Activated effector memory CD4-positive, alpha-beta T cell treated with anti-CD3 and anti-CD28 coated beads, Interleukin-2, amount 50 U/mL, for 16 hours (primary cell): Measurements from ENCODE around the gene DNM3.
"Not testable (repeated sequence)": the region's sequence is repeated elsewhere in the genome, so short reads cannot be mapped to it uniquely, and the experiment has no call there.

Experiments used
- DNase-seq: peaks from one replicate; pipeline ENCODE4 v3.0.0-alpha.2; 2020

Gene DNM3

DNA sequence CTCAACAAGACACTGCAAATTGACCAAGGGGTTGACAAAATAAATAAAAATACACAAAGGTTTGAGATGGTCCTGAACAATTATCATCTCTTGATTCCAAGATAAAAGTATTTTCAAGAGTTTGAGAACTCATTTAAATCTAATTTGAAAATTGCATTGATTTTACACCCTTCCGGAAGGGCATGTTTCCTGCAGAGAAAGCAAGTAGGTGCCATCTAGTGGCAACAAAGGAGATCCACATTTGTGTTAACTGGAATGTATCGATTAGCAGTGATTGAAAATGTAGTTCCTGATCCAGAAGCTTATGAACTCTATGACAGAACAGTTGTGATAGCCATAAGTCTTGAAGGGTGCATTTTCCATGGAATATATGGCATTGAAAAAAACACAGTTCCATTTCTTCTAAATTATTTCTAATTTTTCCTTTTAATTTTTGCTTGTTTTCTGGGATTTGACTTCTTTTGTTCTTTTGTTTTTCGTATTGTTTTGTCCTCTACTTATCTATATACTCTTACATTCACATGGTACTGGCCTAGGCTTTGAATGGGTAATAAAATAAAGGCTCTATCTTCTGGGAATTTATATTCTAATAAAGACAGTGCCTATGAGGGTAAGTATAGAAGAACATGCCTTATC, 143.7 kb downstream of the DNM3 start:
- DNase-seq, result no peak

DNA sequence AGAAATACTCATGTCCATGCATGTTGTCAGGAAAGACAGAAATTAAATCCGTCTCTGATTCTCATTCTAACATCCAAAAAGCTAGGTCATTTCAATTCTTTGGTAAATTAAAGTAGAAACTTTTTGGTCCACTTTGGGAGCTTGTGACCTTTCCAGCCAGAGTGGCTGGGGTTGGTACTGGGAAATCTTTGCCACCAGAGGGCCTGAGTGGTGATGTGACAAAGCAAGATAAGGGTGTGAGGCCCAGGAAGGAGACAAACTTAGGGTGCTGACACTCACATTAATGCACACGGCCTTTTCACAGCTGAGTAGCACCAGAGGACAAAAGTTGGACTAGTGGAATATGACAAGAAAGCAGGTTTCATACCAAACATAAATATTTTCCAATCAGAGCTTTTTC, 144.3 kb downstream of the DNM3 start:
- no peak for DNase-seq

DNA sequence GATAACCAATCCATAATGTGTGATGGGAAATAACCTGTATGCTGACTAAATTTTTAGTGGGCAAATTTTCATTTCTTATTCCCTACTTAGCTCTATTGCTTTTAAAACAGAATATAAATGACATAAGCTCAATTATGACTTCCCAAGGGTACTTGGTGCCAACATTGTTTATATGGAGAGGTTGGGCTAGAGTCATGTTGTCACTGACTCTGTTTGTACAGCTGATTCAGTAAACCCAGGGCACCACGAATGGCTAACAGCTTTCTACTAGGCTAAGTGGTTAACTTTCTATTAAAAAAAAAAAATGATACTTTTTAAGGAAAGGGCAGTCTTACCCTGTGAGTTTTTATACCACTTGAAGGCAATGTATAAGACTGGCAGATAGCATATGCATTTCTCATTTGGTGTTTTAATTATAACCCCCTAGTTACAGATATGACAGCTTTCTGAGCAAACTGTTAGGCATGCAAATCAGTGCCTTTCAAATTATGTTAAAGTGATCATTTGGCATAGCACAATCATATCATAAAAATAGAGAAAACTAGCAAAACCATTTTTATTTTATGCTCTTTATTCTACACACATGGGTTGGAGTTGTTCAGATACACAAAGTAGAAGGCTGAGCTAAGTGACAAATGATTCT, 147.1 kb downstream of the DNM3 start:
- no peak for DNase-seq

DNA sequence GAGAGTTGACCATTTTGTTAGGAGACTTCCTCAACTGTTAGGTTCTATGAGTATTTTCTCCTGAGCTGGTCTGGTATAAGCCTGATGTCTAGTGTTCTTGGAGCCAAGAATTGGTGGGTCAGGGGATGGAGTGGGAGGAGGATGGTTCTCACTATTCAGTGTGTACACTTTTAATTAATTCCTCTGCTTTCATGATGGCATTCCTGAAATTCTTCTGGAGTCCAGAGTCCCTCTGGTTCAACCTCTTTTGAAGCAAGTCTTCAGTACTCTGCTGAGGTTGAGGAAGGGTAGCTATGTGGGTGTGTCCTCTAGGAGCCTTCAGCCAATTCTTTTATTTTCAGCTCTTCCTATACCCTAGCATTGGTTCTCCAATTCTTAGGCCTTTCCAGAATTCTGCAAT, 149.1 kb downstream of the DNM3 start:
- DNase-seq, result no peak

DNA sequence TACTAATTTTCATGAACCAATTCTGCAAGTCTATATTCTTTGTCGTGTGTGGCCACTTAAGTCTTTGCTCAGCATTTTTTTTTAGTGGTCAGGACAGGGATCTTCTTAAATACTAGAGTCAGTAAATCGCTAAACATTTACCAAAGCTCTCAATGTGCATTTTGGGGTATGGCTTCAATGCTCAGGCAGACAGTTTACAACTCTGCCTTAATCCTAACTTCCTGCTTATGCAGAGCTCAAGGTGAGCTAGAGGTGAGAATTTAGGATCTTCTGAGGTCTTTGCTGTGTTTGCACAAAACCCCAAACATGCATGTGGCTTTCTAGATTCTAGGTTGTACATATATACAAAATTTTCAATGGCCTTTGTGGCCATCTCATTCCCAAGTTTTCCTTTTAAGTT, 153.0 kb downstream of the DNM3 start:
- no peak for DNase-seq

DNA sequence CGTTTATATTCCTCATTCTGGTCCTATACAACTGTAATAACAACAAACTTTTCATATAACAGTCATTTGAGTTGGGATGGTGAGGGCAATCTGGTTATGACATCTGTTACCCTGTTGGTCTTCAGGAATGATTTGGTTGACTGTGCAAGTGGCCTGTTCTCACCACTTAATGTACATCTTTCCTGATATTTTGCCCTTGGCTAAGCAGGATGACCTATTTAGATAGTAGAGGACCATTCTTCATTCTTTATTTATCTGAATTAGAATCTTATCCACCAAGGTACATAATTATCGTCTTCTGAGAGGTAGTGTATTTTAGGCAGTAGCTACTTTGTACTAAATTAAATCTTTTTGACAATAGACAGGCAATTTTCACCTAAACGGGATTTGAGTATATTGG, 154.3 kb downstream of the DNM3 start:
- no peak for DNase-seq

DNA sequence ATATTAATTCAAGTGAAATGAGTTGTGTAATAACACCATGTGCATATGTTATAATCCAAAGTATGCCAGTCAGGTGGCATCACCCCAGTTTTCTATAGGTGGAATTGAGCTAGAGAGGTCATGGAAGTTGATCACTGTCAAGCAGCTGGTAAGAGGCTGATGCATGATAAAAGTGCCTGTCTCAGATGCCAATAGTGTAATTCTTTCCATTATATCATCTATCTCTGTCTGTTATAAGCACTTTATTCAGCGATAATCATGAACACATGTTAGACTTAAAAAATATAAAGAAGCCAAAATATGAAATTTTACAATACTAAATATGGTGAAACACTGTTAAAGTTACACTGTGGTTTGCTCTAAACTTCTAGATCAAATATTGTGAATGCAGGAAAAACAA, 156.6 kb downstream of the DNM3 start:
- no peak for DNase-seq

DNA sequence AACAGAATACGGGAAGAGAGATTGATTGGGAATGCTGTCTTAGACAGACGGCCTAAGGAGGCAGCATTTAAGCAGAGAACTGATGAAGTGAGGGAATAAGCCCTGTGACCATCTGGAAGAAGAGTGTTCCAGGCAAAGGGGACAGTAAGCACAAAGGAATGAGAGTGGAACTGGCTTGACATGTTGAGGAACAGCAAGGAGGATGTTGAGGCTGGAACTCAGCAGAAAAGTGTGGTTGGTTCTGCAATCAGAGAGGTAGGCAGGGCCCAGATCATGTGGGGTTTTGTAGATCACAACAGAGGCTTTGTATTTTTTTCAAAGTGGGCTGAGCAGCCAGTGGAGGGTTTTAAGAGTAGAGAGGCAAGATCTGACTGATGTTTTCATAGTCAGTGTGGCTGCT, 157.4 kb downstream of the DNM3 start:
- no peak for DNase-seq

DNA sequence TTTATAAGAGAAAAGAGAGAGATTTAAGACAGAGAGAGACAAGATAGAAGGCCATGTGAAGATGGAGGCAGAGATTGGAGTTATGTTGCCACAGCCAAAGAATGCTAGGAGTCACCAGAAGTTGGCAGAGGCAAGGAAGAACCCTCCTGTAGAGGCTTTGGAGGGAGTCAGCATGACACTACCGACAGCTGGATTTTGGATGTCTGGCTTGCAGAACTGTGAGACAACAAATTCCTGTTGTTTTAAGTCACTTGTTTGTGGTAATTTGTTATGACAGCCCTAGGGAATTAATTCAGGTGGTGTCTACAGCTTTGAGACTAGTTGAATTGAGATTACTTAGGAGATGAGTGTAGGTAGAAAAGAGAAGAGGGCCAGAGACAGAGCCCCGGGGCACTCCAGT, 158.5 kb downstream of the DNM3 start:
- no peak for DNase-seq

DNA sequence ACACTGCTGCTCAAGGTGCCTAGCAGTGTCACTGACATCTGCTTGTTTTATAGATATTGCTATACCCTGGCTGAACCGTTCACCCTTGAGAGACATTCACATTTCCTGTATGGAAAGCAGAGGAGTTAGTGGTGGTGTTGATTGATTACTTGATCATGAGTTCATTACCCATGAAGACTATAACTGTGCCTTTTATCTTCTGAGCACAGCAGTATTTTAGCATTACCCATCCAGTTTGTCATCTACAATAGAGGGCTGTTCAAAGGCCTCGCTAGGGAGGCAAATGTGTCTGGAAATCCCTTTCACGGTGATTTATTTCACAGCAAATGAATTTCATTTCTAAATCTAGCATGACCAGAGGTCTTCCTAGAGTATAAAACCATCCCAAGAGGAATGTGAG, 160.0 kb downstream of the DNM3 start:
- no peak for DNase-seq

DNA sequence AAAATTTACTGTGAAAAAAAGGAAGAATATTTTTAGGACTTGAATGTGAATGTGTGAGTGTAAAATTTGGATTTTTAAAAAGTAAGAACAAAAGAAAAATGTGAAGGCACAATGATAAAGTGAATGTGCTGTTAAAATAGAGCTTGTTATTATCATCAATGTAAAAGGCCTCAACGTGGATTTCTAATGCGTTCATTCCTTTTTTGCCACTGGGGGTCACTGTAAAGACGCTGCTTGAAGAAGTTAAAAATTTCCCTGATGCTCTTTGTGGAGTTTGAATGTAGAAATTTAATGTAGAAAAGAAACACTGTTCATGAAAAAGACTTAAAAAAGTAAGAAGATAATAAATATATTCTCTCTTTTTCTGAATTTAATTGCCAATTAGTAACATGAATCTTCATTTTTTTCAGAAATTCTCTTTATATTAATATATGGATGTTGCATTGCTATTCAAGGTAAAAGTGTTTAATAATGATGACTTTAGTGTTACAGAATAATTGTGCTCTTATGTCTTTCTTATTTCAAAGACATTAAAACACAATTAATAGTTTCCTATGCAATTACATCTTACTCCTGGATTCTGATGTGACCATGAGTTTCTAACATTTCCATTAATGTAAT, 161.5 kb downstream of the DNM3 start:
- peak; percentile 61 for DNase-seq

DNA sequence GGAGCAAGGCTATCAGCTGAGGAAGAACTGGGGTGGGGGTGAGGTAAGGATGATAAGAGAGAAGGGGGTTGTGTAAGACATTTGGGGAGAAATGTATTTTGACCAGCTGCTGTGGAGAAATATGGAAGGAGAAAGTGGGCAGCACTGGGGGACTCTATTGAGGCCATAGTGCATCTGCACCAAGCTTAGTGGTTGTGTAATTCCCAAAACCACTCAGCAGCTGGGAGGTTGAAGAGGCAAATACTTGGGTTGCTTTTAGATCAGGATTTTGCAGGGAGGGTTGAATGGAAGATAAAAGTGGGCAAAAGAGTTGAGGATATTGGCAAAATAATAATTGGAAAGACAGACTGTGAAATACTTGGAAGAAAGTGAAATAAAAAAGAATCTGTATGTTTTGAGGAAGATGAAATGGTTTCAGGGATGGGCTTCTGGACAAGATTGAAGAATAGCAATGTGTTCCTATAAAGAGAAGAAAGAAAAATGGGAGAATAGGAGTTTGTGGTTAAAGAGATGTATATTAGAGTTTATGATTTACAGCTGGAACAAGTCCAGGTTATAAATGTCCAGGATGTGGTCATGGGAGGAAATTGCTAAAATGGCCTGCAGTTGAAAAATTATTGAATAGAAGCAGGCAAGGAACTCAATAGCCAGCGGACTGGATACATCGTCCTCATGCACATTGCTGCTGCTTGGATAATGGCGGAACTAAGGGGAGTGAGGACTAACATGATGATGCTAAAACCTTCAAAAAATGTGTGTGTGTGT, 162.7 kb downstream of the DNM3 start:
- DNase-seq, result no peak

DNA sequence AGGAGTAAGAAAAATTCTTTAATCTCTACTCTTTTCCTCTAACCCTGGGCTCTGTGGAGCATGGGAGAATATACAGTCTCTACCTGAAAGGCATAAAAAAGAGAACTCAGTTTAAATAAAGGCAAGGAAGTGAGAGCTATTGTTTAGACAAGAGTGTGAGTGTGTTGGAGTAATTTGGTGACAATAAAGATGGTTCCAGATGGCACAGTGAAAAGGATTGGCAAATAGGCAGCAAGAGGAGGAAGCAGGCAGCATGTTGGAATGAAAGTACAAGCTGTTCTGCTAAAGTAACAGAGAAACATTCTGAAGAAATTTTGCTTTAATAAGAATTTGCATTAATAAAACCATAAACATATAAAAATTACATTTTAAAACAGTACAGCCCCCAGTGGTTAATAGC, 163.4 kb downstream of the DNM3 start:
- no peak for DNase-seq

DNA sequence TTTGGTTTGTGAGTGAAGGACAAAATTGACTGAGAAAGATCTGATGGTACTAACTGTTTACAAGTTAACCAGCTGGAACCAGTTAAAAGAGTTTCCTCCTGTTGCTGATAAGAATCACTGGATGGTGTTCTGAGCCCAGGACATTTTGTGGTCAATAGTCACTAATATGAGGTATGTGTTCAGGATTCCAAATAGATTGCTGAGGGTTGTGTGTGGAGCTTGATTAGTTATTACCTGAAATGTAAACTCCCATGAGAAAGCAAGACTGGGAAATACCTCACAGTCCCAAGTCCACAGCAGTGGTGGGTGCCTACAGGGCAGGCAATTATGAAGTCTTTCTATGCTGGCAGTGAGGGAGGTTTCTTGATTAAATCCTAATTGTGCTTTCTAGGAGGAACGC, 164.6 kb downstream of the DNM3 start:
- DNase-seq, result no peak

DNA sequence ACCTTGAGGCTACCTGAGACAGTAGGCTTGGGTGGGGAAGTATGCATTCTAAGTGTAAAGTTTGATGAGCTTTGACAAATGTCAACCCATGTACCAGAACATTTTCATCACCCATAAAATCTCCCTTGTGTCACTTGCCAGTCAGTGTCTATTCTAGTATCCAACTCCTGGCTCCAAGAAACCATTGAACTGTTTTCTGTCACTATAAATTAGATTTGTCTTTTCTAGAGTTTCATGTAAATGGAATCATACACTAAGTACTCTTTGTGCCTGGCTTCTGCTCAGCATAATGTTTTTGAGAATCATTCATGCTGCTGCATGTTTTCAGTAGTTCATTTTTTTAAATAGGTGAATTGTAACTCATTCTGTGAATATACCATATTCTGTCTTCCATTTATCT, 165.4 kb downstream of the DNM3 start:
- no peak for DNase-seq

DNA sequence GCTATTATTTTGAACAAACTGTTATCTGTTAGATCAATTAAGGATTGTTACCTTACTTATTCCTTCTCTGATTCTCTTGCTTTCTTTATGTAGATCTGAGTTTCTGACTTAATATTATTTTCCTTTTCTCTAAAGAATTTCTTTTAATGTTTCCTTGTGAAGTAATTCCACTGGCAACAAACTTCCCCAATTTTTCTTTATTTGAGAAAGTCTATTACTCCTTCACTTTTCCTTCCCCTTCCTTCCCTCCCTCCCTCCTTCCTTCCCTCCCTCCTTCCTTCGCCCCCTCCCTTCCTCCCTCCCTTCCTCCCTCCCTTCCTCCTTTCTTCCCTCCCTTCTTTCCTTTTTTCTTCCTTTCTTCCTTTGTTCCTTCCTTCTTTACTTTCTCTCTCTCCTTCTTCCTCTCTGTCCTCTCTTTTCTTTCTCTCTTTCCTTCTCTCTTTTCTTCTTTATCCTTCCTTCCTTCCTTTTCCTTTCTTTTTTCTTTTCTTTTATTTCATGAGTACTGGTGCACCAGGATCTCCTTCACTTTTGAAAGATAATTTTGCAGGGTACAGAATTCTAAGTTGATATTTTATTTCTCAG, 177.5 kb downstream of the DNM3 start:
- no peak for DNase-seq

DNA sequence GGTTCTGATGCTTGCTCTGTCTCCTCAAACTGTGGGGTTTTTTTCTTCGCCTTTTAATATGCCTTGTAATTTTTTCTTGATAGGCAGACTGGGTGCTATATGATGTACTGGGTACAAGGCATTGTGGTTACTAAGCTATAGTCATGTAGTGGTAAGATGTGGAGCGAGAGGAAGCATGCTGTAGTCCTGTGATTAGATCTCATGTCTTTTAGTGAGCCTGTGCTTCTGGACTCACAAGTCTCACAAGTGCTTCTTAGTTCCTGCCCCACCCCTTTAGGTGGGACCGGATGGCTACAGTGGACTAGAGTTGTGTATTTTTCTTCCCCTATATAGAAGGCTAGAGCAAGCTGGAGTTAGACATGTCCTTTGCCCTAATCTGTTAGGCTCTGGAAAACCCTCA, 178.7 kb downstream of the DNM3 start:
- DNase-seq, result no peak

DNA sequence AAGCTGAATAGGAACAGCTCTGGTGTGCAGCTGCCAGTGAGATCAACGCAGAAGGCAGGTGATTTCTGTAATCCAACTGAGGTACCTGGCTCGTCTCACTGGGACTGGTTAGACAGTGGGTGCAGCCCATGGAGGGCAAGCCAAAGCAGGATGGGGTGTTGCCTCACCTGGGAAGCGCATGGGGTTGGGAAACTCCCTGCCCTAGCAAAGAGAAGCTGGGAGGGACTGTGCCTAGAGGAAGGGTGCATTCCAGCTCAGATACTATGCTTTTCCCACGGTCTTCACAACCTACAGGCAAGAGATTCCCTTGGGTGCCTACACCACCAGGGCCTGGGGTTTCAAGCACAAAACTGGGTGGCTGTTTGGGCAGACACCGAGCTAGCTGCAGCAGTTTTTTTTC, 183.2 kb downstream of the DNM3 start:
- no peak for DNase-seq

DNA sequence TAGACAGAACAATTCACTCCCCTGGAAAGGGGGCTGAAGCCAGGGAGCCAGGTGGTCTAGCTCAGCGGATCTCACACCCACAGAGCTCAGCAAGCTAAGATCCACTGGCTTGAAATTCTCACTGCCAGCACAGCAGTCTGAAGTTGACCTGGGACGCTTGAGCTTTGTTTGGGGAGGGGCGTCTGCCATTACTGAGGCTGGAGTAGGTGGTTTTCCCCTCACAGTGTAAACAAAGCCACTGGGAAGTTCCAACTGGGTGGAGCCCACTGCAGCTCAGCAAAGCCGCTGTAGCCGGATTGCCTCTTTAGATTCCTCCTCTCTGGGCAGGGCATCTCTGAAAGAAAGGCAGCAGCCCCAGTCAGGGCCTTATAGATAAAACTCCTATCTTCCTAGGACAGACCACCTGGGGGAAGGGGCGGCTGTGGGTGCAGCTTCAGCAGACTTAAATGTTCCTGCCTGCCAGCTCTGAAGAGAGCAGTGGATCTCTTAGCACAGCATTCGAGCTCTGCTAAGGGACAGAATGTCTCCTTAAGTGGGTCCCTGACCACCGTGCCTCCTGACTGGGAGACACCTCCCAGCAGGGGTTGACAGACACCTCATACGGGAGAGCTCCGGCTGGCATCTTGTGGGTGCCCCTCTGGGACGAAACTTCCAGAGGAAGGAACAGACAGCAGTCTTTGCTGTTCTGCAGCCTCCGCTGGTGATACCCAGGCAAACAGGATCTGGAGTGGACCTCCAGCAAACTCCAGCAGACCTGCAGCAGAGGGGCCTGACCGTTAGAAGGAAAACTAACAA, 183.8 kb downstream of the DNM3 start:
- not testable (repeated sequence) for DNase-seq

DNA sequence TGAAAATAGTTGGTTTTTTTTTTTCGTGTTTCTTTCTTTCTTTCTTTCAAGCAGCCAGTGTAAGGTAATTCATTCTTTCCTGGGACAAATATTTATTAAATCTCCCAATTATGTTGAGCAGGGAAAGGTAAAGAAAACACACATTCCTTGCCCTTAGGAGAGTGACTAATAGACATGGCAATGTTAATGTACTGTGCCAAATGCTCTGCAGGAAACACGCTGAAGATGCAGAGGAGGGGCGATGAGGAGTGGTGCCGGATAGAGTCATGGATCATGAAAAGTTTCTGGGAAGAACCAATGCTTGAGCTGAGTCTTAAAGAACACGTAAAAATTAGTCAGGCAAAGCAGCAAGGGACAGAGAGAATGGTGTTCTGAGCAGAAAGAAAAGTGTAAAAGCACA, 199.2 kb downstream of the DNM3 start:
- no peak for DNase-seq

DNA sequence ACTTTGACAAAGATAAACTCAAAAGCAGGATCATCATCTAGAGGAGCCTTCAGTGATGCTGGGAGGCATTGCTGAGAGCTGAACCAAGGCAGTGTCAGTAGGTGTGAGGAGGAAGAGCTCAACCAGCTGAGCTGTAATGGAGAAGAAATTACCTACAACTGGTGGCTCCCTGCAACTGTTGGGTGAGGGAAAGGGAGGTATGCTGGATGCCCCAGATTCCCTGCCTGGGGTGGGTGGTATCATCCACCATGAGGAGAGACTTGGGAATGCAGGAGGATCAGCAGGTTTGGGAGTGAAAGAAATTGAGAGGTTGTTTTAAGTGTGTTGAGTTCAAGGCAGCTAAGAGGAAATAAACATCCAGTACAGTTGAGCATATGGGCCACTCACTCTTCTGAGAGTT, 199.8 kb downstream of the DNM3 start:
- DNase-seq, result no peak

DNA sequence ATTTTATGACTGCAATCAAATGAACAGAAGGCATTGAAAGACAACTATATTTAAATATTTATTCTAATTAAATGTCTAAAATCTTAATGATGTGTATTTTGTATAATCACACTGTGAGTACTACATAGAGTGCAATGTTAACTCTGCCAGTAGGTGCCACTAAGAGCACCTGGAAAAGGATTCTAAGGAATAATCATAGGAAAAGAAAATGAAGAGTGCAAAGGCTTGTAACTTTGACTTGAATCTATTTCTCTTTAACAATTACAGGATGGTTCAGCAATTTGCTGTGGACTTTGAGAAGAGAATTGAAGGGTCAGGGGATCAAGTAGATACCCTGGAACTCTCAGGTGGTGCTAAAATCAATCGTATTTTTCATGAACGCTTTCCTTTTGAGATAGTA, 200.4 kb downstream of the DNM3 start:
- DNase-seq, result no peak

DNA sequence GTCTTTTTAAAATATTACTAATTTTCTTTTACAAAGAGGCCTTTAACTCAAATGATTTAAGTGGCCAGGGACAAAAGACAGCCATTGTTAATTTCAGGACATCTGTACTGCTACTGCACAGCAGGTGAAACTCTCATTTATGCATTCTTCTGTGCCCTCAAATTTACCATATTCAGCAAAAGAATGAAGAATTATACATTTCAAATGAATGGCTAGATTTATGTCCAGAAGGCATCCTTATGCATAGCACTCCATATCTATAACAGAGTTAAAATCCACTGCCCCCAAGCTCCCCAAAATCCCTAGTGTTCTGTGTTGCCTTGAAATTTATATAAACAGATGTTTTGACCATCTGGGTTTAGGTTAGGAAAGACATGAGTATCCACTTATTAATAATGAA, 202.6 kb downstream of the DNM3 start:
- DNase-seq, result no peak
